Measurements from ENCODE around the gene CRADD. TPM values are rescaled to one million over a fixed set of nuclear protein-coding genes. Genes with fewer than 3 reads are reported as not detected.

The CRADD gene
- total RNA-seq, 2 donors from 2014 or later: 27.2 to 75.2 TPM

DNA sequence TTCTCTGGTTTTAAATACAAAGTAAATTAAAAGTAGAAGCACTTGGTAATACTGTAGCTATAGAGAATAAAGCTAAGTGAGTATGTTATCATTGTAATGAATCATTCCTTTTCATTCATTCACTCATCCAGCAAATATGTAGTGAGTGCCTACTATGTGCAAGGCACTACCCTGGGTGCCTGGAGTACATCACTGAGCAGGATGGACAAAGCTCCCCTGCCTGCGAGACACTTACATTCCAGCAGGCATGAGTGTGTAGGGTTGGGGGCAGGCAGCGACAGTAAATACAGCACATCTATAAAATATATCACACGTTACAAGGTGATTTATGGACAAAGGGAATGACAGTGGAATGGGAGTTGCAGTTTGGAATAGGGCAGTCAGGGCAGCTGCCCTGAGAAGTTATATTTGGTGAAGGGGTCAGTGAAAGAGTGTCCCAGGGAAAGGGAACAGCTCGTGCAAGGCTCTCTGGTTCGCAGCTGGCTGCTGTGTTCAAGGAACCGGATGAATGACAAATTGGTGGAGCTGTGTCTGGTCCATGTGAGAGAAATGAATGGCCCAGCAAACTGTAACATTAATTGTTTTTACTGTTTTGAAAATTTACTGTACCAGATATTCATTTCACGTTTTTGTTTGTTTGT is 159.6 kb downstream of the CRADD start:
- ATAC-seq: no peak
- 82 to 85% methylated on average over 7 of the region's 7 CpGs for WGBS, 2 donors
- no peaks in the 10 kb centered on the region for H3K36me3 ChIP-seq (replicated peaks in 1 of 2; ENCODE audit: insufficient read depth in 1 of 2, low read depth in 2 of 2)
- no peak for DNase-seq
- H3K4me3 ChIP-seq: no peak overlapping the region
- H3K27ac ChIP-seq: no peak overlapping the region
- no peaks in the 10 kb centered on the region for H3K4me1 ChIP-seq
- intact Hi-C loops (cut with DNase I): no loop called here
- peaks cover 0 to 3% of the 10 kb centered on the region in 2 donors for H3K27me3 ChIP-seq
- no peaks in the 10 kb centered on the region for H3K9me3 ChIP-seq
- TF ChIP-seq, protein P1, sequence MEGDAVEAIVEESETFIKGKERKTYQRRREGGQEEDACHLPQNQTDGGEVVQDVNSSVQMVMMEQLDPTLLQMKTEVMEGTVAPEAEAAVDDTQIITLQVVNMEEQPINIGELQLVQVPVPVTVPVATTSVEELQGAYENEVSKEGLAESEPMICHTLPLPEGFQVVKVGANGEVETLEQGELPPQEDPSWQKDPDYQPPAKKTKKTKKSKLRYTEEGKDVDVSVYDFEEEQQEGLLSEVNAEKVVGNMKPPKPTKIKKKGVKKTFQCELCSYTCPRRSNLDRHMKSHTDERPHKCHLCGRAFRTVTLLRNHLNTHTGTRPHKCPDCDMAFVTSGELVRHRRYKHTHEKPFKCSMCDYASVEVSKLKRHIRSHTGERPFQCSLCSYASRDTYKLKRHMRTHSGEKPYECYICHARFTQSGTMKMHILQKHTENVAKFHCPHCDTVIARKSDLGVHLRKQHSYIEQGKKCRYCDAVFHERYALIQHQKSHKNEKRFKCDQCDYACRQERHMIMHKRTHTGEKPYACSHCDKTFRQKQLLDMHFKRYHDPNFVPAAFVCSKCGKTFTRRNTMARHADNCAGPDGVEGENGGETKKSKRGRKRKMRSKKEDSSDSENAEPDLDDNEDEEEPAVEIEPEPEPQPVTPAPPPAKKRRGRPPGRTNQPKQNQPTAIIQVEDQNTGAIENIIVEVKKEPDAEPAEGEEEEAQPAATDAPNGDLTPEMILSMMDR (IDR thresholded peaks at IDR 0.05): no peak
- TF ChIP-seq POLR2A (IDR thresholded peaks at IDR 0.05): no peak

GRCh38 chr12:93838193-93838592 is 161.0 kb downstream of the CRADD start:
- no peak for ATAC-seq
- H3K9me3 ChIP-seq: no peaks in the 10 kb centered on the region
- 90 to 97% methylated on average over 3 of the region's 3 CpGs for WGBS, 2 donors
- TF ChIP-seq, protein P1 (IDR thresholded peaks at IDR 0.05): no peak
- TF ChIP-seq POLR2A (IDR thresholded peaks at IDR 0.05): no peak
- no peaks in the 10 kb centered on the region for H3K27me3 ChIP-seq
- no peak overlapping the region for H3K4me3 ChIP-seq
- no peak overlapping the region for H3K27ac ChIP-seq
- intact Hi-C loops (cut with DNase I): no loop called here
- no peaks in the 10 kb centered on the region for H3K4me1 ChIP-seq
- no peak for DNase-seq
- no peaks in the 10 kb centered on the region for H3K36me3 ChIP-seq (replicated peaks in 1 of 2; ENCODE audit: insufficient read depth in 1 of 2, low read depth in 2 of 2)

- WGBS, 2 donors: 90 to 96% methylated on average over 4 of the region's 4 CpGs
- intact Hi-C loops (cut with DNase I): no loop called here
- no peaks in the 10 kb centered on the region for H3K27me3 ChIP-seq
- DNase-seq (no peak), ATAC-seq (no peak)
- H3K27ac ChIP-seq: no peak overlapping the region
- no peaks in the 10 kb centered on the region for H3K36me3 ChIP-seq (replicated peaks in 1 of 2; ENCODE audit: insufficient read depth in 1 of 2, low read depth in 2 of 2)
- H3K4me1 ChIP-seq: no peaks in the 10 kb centered on the region
- H3K4me3 ChIP-seq: no peak overlapping the region
- no peaks in the 10 kb centered on the region for H3K9me3 ChIP-seq
- no peak for TF ChIP-seq POLR2A (IDR thresholded peaks at IDR 0.05)
- TF ChIP-seq, protein P1 (IDR thresholded peaks at IDR 0.05): peak in 1 of 7 experiments; percentile 6
Observed at GRCh38 chr12:93839064-93839463, 161.9 kb downstream of the CRADD start.

- no peak overlapping the region for H3K4me3 ChIP-seq
- H3K36me3 ChIP-seq (replicated peaks in 1 of 2; ENCODE audit: insufficient read depth in 1 of 2, low read depth in 2 of 2): no peaks in the 10 kb centered on the region
- DNase-seq (no peak), ATAC-seq (no peak)
- no peaks in the 10 kb centered on the region for H3K27me3 ChIP-seq
- intact Hi-C loops (cut with DNase I): no loop called here
- no peak overlapping the region for H3K27ac ChIP-seq
- no peaks in the 10 kb centered on the region for H3K4me1 ChIP-seq
- TF ChIP-seq, protein P1 (IDR thresholded peaks at IDR 0.05): no peak
- no peak for TF ChIP-seq POLR2A (IDR thresholded peaks at IDR 0.05)
- 95 to 96% methylated on average over 8 of the region's 8 CpGs for WGBS, 2 donors
- no peaks in the 10 kb centered on the region for H3K9me3 ChIP-seq
Observed at GRCh38 chr12:93841671-93842070, 164.5 kb downstream of the CRADD start.

GRCh38 chr12:93844164-93844784 is 167.1 kb downstream of the CRADD start:
- Histone ChIP-seq H3K9me3 (no peaks in the 10 kb centered on the region), H3K4me3 (no peak overlapping the region), H3K4me1 (no peaks in the 10 kb centered on the region), H3K36me3 (replicated peaks in 1 of 2; ENCODE audit: insufficient read depth in 1 of 2, low read depth in 2 of 2) (no peaks in the 10 kb centered on the region), H3K27me3 (no peaks in the 10 kb centered on the region), H3K27ac (no peak overlapping the region)
- WGBS, 2 donors: 82 to 85% methylated on average over 7 of the region's 7 CpGs
- no peak for ATAC-seq
- intact Hi-C loops (cut with DNase I): no loop called here
- no peak for DNase-seq
- no peak for TF ChIP-seq POLR2A (IDR thresholded peaks at IDR 0.05)
- TF ChIP-seq, protein P1 (IDR thresholded peaks at IDR 0.05): no peak

Measured in body of pancreas (tissue), 4 donors.